MCF 10A (cell line): Measurements from ENCODE around the gene IRAK4. TPM values are rescaled to one million over a fixed set of nuclear protein-coding genes. Genes with fewer than 3 reads are reported as not detected.

Experiments used
- BruUV-seq: library from RNA; stranded (reverse); fragments of 400-500 nt; replicated peaks from 2 replicates; lab custom pipeline; 2021; lab: Mats Ljungman, UMichigan
- CTCF ChIA-PET: fragments of 300-600 bp; sonication (Branson Sonifier 250); formaldehyde crosslinking; extraction: SDS; loops from one replicate; lab custom pipeline; 2021; ENCODE audit warnings: antibody characterized with exemption, inconsistent platforms; lab: Yijun Ruan, JAX
- POLR2A ChIA-PET: fragments of 300-600, 350-650 bp; sonication (Branson Sonifier 250); formaldehyde crosslinking; extraction: SDS; loops from one replicate; lab custom pipeline; 2020; ENCODE audit warnings: antibody characterized with exemption, inconsistent platforms; lab: Yijun Ruan, JAX
- DNase-seq: peaks from one replicate; pipeline ENCODE4 v3.0.0-alpha.2; 2018; ENCODE audit not compliant: unreplicated experiment
- H3K27ac Mint-ChIP-seq: one replicate; pipeline ENCODE4 v1.8.0; 2022; ENCODE audit warnings: mild to moderate bottlenecking, low read depth, mixed read lengths; ENCODE audit not compliant: unreplicated experiment
- H3K27me3 Mint-ChIP-seq: one replicate; pipeline ENCODE4 v1.8.0; 2022; ENCODE audit warnings: mixed read lengths; ENCODE audit not compliant: insufficient read depth, unreplicated experiment
- H3K36me3 Mint-ChIP-seq: one replicate; pipeline ENCODE4 v1.8.0; 2022; ENCODE audit warnings: mild to moderate bottlenecking, moderate library complexity, mixed read lengths; ENCODE audit not compliant: insufficient read depth, unreplicated experiment
- H3K4me1 Mint-ChIP-seq: one replicate; pipeline ENCODE4 v1.8.0; 2022; ENCODE audit warnings: mixed read lengths; ENCODE audit not compliant: insufficient read depth, unreplicated experiment
- H3K4me3 Mint-ChIP-seq: one replicate; pipeline ENCODE4 v1.8.0; 2022; ENCODE audit warnings: mild to moderate bottlenecking, moderate library complexity, mixed read lengths; ENCODE audit not compliant: unreplicated experiment
- H3K9me3 Mint-ChIP-seq: one replicate; pipeline ENCODE4 v1.8.0; 2022; ENCODE audit warnings: mixed read lengths; ENCODE audit not compliant: unreplicated experiment
- CTCF ChIP-seq: fragments of 200-600 bp; IDR thresholded peaks from one replicate; pipeline ENCODE4 v1.8.0; 2022; ENCODE audit warnings: antibody characterized with exemption, mild to moderate bottlenecking; ENCODE audit not compliant: unreplicated experiment
- intact Hi-C: fragments of 100-400 bp; cut with micrococcal nuclease; formaldehyde crosslinking; loops from 2 replicates; pipeline ENCODE4 v1.14.1; 2022
- total RNA-seq: library from RNA; stranded (reverse); gene quantifications from 2 replicates; pipeline ENCODE4 v1.2.3, GENCODE V29; 2022

The IRAK4 gene
- total RNA-seq, 1 experiment from 2014 or later, result 10.1 TPM

DNA sequence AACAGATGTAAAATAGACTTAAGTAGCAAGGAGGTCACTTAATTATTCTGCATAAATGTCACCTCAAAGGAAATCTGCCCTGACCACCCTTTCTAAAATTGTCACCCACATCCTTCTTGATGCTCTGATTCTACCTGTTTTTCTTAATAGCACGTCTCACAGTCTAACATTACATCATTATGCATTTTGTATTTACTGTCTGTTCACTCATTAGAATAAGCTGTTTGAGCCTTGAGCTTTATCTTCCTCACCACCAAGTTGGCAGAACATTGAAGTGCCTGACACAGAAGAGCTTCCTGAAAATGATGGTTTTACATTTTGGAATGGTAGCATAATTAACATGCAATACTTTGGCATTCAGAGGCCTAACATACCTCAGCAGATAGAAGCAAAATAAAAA, 68.3 kb downstream of the IRAK4 start:
- TF ChIP-seq CTCF, result no peak
- H3K27me3 Mint-ChIP-seq, result no peaks in the 10 kb centered on the region
- ChIA-PET CTCF (interaction anchor here (0.6 kb wide), 1 partner anchor 18 kb away, joined by 3 read pairs; no protein-coding TSS in a partner anchor), POLR2A (interaction anchor here (0.6 kb wide), 1 partner anchor 47 kb away, joined by 3 read pairs; no protein-coding TSS in a partner anchor)
- H3K4me3 Mint-ChIP-seq, result no peak overlapping the region
- DNase-seq, result no peak
- no peak overlapping the region for H3K27ac Mint-ChIP-seq
- H3K9me3 Mint-ChIP-seq, result no peaks in the 10 kb centered on the region
- BruUV-seq, result no TSS peak
- H3K4me1 Mint-ChIP-seq, result no peaks in the 10 kb centered on the region
- intact Hi-C loops, result no loop called here
- H3K36me3 Mint-ChIP-seq, result no peaks in the 10 kb centered on the region

- no TSS peak for BruUV-seq
- no peaks in the 10 kb centered on the region for H3K9me3 Mint-ChIP-seq
- H3K4me1 Mint-ChIP-seq, result peaks cover 7% of the 10 kb centered on the region
- no peak overlapping the region for H3K27ac Mint-ChIP-seq
- intact Hi-C loops, result no loop called here
- TF ChIP-seq CTCF, result no peak
- DNase-seq, result no peak
- ChIA-PET POLR2A (interaction anchor here (10.5 kb wide), 1 partner anchor 24 kb away, joined by 152 read pairs; the partner anchor contains the start of gene TWF1), CTCF (interaction anchor here (1.0 kb wide), 2 partner anchors 21 to 49 kb away, joined by 3 read pairs; no protein-coding TSS in a partner anchor)
- H3K4me3 Mint-ChIP-seq, result no peak overlapping the region
- H3K27me3 Mint-ChIP-seq, result no peaks in the 10 kb centered on the region
- H3K36me3 Mint-ChIP-seq, result no peaks in the 10 kb centered on the region
Measured at GRCh38 chr12:43832463-43833168, 73.9 kb downstream of the IRAK4 start.

- BruUV-seq, result no TSS peak
- peak; percentile 7 for DNase-seq
- H3K27me3 Mint-ChIP-seq, result no peaks in the 10 kb centered on the region
- peaks cover 15% of the 10 kb centered on the region for H3K4me1 Mint-ChIP-seq
- CTCF ChIA-PET, result interaction anchor here (0.8 to 1.6 kb wide), 5 partner anchors 12 to 42 kb away, joined by 3 to 5 read pairs (median 4); no protein-coding TSS in a partner anchor
- POLR2A ChIA-PET, result interaction anchor here (0.7 to 10.5 kb wide), 12 partner anchors 12 to 77 kb away, joined by 3 to 152 read pairs (median 5); partner anchors contain the start of gene TWF1
- intact Hi-C loops, result no loop called here
- no peak for TF ChIP-seq CTCF
- H3K4me3 Mint-ChIP-seq, result peak overlapping the region; percentile 59
- H3K27ac Mint-ChIP-seq, result no peak overlapping the region
- H3K9me3 Mint-ChIP-seq, result no peaks in the 10 kb centered on the region
- no peaks in the 10 kb centered on the region for H3K36me3 Mint-ChIP-seq
Measured at GRCh38 chr12:43835264-43835655, 76.5 kb downstream of the IRAK4 start.
